CD4-positive, alpha-beta memory T cell (primary cell): ENCODE results near the gene DMGDH. TPM values are rescaled to one million over a fixed set of nuclear protein-coding genes. Genes with fewer than 3 reads are reported as not detected.

Experiments
- CTCF ChIA-PET: fragments of 350-600 bp; sonication (Branson Sonifier 250); formaldehyde crosslinking; loops from one replicate; lab custom pipeline; 2021; ENCODE audit warnings: inconsistent platforms; ENCODE audit not compliant: partially characterized antibody; lab: Charles Lee
- POLR2A ChIA-PET: fragments of 350-600 bp; sonication (Branson Sonifier 250); formaldehyde crosslinking; loops from one replicate; lab custom pipeline; 2021; ENCODE audit not compliant: partially characterized antibody; lab: Charles Lee
- DNase-seq, 5 donors: peaks; one replicate each; pipeline versions ENCODE4 v3.0.0 to v3.0.0-alpha.2; 2020 to 2022; ENCODE audit warnings: mixed read lengths in 1 of 5
- H3K27ac ChIP-seq: one replicate; pipeline ENCODE4 v1.7.0; 2013; ENCODE audit warnings: low read depth, low read length
- H3K27me3 ChIP-seq: 2 replicates; pipeline ENCODE4 v1.7.0; 2013; ENCODE audit warnings: mild to moderate bottlenecking, low read length, moderate library complexity; ENCODE audit not compliant: insufficient read depth
- H3K36me3 ChIP-seq: 2 replicates; pipeline ENCODE4 v1.7.0; 2013; ENCODE audit warnings: mild to moderate bottlenecking, low read length, moderate library complexity; ENCODE audit not compliant: insufficient read depth
- H3K4me1 ChIP-seq: 2 replicates; pipeline ENCODE4 v1.7.0; 2013; ENCODE audit warnings: mild to moderate bottlenecking, low read length, moderate library complexity; ENCODE audit not compliant: insufficient read depth
- H3K4me3 ChIP-seq, 2 donors: one replicate each; pipeline ENCODE4 v1.7.0; 2013; ENCODE audit warnings: low read length in 2 of 2, mild to moderate bottlenecking in 1 of 2
- H3K9me3 ChIP-seq, 2 donors: one replicate each; pipeline ENCODE4 v1.7.0; 2013; ENCODE audit warnings: low read length in 2 of 2, control low read depth in 1 of 2; ENCODE audit not compliant: control insufficient read depth in 1 of 2
- H3K27ac Mint-ChIP-seq, 7 donors: one replicate each; pipeline ENCODE4 v1.8.0; 2020 to 2021; ENCODE audit warnings: mixed read lengths in 7 of 7, mild to moderate bottlenecking in 6 of 7, inconsistent platforms in 3 of 7, moderate library complexity in 3 of 7
- H3K27me3 Mint-ChIP-seq, 2 donors: one replicate each; pipeline ENCODE4 v1.8.0; 2020 to 2021; ENCODE audit warnings: mixed read lengths in 2 of 2
- H3K36me3 Mint-ChIP-seq, 2 donors: one replicate each; pipeline ENCODE4 v1.8.0; 2020 to 2021; ENCODE audit warnings: mixed read lengths in 2 of 2, inconsistent platforms in 1 of 2, mild to moderate bottlenecking in 1 of 2
- H3K4me1 Mint-ChIP-seq, 4 donors: one replicate each; pipeline ENCODE4 v1.8.0; 2020 to 2021; ENCODE audit warnings: mixed read lengths in 4 of 4, mild to moderate bottlenecking in 1 of 4
- H3K4me3 Mint-ChIP-seq, 8 donors: one replicate each; pipeline ENCODE4 v1.8.0; 2020 to 2021; ENCODE audit warnings: mixed read lengths in 8 of 8, mild to moderate bottlenecking in 7 of 8, moderate library complexity in 6 of 8, inconsistent platforms in 3 of 8
- H3K9me3 Mint-ChIP-seq, 8 donors: one replicate each; pipeline ENCODE4 v1.8.0; 2020 to 2021; ENCODE audit warnings: mixed read lengths in 8 of 8, mild to moderate bottlenecking in 5 of 8, inconsistent platforms in 3 of 8, moderate library complexity in 1 of 8
- intact Hi-C: fragments of 100-400 bp; cut with micrococcal nuclease; formaldehyde crosslinking; loops from one replicate; pipeline ENCODE4 v1.15.1; 2023
- polyA plus RNA-seq, 2 donors: library from polyadenylated mRNA; unstranded; fragments of 300-500 nt; fragmentation: Illumina TruSeq; gene quantifications; one replicate each; pipeline ENCODE4 v1.2.3, GENCODE V29; 2021
- total RNA-seq, 2 experiments: library from RNA; stranded (reverse); gene quantifications; one replicate each; pipeline ENCODE4 v1.2.3, GENCODE V29; 2021

The DMGDH gene
- total and polyA plus RNA-seq, 4 experiments from 2014 or later: 0.10 to 0.49 TPM; not detected in 2

DNA sequence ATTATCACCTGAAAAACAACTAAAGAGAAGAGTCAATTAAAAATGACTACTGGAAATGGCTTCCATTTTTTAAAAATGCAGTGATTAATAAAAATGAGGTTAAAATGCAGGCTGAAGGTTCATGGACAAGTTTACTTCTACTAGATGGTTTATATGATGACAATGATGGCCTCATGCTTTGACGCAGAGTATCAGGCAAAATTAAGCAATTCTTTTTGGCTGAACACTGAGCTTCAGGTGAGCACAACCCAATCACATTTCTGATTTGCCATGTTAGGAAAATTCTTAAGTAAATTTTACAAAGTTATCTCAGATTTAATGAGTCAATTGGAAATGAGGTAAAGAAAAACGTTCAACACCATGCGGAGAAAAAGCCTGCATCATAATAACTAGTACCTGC lies 22.3 kb downstream of the DMGDH start:
- CTCF ChIA-PET: interaction anchor here (1.5 to 3.0 kb wide), 2 partner anchors 22 to 25 kb away, joined by 7 to 12 read pairs; no protein-coding TSS in a partner anchor
- no peaks in the 10 kb centered on the region for H3K9me3 ChIP-seq
- H3K36me3 Mint-ChIP-seq: no peaks in the 10 kb centered on the region

DNA sequence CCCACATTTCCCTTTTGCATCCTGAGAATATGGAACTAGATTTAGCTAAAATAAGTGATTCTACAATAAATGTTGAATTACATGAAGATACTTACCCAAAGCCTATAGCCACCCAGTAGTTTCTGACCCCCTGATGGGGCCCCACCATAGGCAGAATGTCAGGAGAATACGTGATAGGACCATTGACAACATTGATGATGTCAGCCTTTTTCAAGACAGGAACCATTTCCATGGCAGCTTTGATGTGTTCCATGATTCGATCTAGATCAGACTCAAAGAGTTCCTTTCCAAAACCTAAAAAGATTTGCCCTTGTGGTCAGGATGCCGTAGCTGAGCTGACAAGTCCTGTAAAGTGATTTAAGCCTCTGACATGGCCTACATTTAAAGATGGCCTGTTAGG lies 27.3 kb downstream of the DMGDH start:
- CTCF ChIA-PET: interaction anchor here (1.2 to 2.2 kb wide), 2 partner anchors 18 to 90 kb away, joined by 3 to 9 read pairs; no protein-coding TSS in a partner anchor
- H3K36me3 Mint-ChIP-seq: no peaks in the 10 kb centered on the region
- H3K9me3 Mint-ChIP-seq: peaks cover 0 to 2% (median 0%) of the 10 kb centered on the region in 8 donors
- POLR2A ChIA-PET: no interaction called here
- H3K27me3 Mint-ChIP-seq: peaks cover 0 to 5% of the 10 kb centered on the region in 2 donors
- no peak overlapping the region for H3K27ac Mint-ChIP-seq
- Histone ChIP-seq H3K27ac (no peak overlapping the region), H3K27me3 (no peaks in the 10 kb centered on the region), H3K4me1 (no peaks in the 10 kb centered on the region), H3K36me3 (no peaks in the 10 kb centered on the region), H3K4me3 (no peak overlapping the region), H3K9me3 (no peaks in the 10 kb centered on the region)
- no peak for DNase-seq
- intact Hi-C loops: no loop called here
- no peaks in the 10 kb centered on the region for H3K4me1 Mint-ChIP-seq
- H3K4me3 Mint-ChIP-seq: no peak overlapping the region

More for the DNA sequence above, 22.3 kb downstream of the DMGDH start:
- POLR2A ChIA-PET: no interaction called here
- Histone ChIP-seq H3K4me1 (no peaks in the 10 kb centered on the region), H3K27ac (no peak overlapping the region), H3K27me3 (no peaks in the 10 kb centered on the region), H3K4me3 (no peak overlapping the region), H3K36me3 (no peaks in the 10 kb centered on the region)
- intact Hi-C loops: no loop called here
- DNase-seq: no peak
- peaks cover 0 to 5% (median under 1%) of the 10 kb centered on the region in 8 donors for H3K9me3 Mint-ChIP-seq
- H3K4me1 Mint-ChIP-seq: no peaks in the 10 kb centered on the region
- H3K4me3 Mint-ChIP-seq: no peak overlapping the region
- H3K27ac Mint-ChIP-seq: no peak overlapping the region
- H3K27me3 Mint-ChIP-seq: peaks cover 5 to 10% of the 10 kb centered on the region in 2 donors

DNA sequence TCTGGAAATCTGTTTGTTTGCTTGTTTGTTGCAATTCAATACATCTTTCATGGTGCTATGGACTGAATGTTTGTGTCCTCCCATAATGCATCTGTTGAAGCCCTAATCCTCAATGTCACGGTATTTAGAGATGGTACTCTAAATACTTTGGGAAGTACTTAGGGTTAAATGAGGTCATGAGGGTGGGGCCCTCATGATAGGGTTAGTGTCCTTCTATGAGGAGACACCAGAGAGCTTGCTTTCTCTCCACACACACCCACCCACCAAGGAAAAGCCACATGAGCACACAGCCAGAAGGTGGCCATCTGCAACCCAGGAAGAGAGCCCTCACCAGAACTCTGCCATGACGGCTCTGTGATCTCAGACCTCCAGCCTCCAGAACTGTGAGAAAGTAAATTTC lies 32.7 kb downstream of the DMGDH start:
- no peak overlapping the region for H3K4me3 ChIP-seq
- ChIA-PET CTCF (interaction anchor here (2.1 kb wide), 1 partner anchor 12 kb away, joined by 11 read pairs; no protein-coding TSS in a partner anchor), POLR2A (no interaction called here)
- H3K27ac Mint-ChIP-seq: no peak overlapping the region
- peaks cover 0 to 4% (median 1%) of the 10 kb centered on the region in 8 donors for H3K9me3 Mint-ChIP-seq
- H3K27ac ChIP-seq: no peak overlapping the region
- no peaks in the 10 kb centered on the region for H3K4me1 ChIP-seq
- intact Hi-C loops: no loop called here
- no peaks in the 10 kb centered on the region for H3K9me3 ChIP-seq
- no peak for DNase-seq
- H3K4me1 Mint-ChIP-seq: no peaks in the 10 kb centered on the region
- H3K4me3 Mint-ChIP-seq: no peak overlapping the region
- H3K27me3 Mint-ChIP-seq: no peaks in the 10 kb centered on the region
- H3K27me3 ChIP-seq: no peaks in the 10 kb centered on the region
- no peaks in the 10 kb centered on the region for H3K36me3 Mint-ChIP-seq
- no peaks in the 10 kb centered on the region for H3K36me3 ChIP-seq

DNA sequence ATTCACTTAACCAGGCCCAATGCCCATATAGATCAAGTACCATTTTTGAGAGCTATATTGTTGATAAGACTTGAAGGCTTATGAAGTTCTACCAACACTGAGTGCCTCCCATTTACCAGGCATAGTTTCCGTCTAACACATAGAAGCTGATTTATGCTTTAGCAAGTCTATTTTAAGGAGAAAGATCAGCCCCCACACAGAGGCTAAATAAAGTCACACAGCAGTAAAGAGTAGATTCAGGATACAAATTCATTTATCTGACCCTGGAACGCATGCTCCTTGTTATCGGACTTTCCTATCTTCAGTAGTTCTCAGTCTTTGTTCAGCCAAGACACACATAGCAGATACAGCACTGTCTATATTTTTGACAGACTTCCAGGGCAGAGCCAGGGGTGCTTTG lies 34.2 kb downstream of the DMGDH start:
- Mint-ChIP-seq H3K36me3 (no peaks in the 10 kb centered on the region), H3K4me1 (no peaks in the 10 kb centered on the region), H3K4me3 (no peak overlapping the region), H3K27me3 (no peaks in the 10 kb centered on the region), H3K27ac (no peak overlapping the region), H3K9me3 (peaks cover 0 to 4% (median 1%) of the 10 kb centered on the region in 8 donors)
- intact Hi-C loops: no loop called here
- no peaks in the 10 kb centered on the region for H3K9me3 ChIP-seq
- no peak overlapping the region for H3K4me3 ChIP-seq
- no peak for DNase-seq
- no peaks in the 10 kb centered on the region for H3K36me3 ChIP-seq
- no peak overlapping the region for H3K27ac ChIP-seq
- ChIA-PET CTCF (interaction anchor here (1.5 to 2.1 kb wide), 2 partner anchors 10 to 14 kb away, joined by 3 to 11 read pairs; no protein-coding TSS in a partner anchor), POLR2A (no interaction called here)
- H3K27me3 ChIP-seq: no peaks in the 10 kb centered on the region
- no peaks in the 10 kb centered on the region for H3K4me1 ChIP-seq

DNA sequence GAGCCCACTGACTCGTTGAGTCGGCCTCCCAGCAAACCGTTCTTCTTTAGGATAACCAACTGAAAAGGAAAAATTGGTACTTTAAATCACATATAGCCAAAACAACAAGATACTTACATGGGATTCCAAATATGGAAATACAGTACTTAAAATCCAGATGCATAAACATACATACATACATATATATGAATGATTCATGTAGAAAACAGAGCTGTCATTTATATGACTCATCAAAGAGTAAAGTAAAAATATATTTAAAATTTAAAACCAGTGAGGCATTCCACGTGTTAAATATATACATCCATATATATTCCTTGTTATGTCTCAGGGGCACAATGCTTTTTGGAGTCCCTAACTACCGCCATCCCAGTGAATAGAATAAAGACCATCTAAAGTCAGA lies 36.7 kb downstream of the DMGDH start:
- POLR2A ChIA-PET: no interaction called here
- Histone ChIP-seq H3K4me1 (no peaks in the 10 kb centered on the region), H3K27ac (no peak overlapping the region), H3K27me3 (no peaks in the 10 kb centered on the region), H3K9me3 (no peaks in the 10 kb centered on the region), H3K36me3 (no peaks in the 10 kb centered on the region), H3K4me3 (no peak overlapping the region)
- no peak for DNase-seq
- CTCF ChIA-PET: interaction anchor here (0.8 to 2.0 kb wide), 3 partner anchors 8 to 12 kb away, joined by 3 to 11 read pairs (median 6); no protein-coding TSS in a partner anchor
- Mint-ChIP-seq H3K36me3 (no peaks in the 10 kb centered on the region), H3K27me3 (peaks cover 0 to 1% of the 10 kb centered on the region in 2 donors), H3K4me3 (no peak overlapping the region), H3K9me3 (peaks cover 0 to 4% (median 0%) of the 10 kb centered on the region in 8 donors), H3K4me1 (no peaks in the 10 kb centered on the region), H3K27ac (no peak overlapping the region)
- intact Hi-C loops: no loop called here

DNA sequence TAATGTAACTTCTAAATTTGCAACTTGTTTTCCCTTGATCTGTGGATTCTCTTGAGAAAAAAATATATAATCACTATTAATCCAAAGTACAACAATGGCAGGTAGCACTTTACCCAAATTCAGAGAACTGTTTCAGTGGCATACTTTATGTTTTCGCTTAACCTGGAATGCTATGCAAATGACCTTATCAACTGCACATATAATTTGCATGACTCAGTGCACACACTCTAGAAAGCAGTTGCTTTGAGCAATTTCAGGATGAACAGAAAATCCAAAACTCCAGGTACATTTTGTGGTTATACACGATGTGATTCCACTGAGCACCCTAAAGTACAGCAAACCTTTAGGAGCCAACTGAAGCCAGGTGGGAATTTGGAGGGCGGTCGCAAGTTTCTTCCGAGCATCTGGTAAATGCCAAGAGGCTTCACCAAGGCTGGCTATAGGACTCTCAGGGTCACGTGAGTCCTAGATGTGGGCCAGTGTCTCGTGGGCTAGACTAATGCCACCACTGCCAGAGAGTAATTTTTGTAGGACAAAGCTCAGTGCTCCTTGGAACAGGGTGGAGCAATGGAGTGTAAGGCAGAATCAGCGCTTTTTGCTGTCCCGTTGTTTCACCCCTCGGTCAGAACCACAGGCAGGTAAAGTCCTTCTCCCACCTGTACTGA lies 37.3 kb downstream of the DMGDH start:
- Mint-ChIP-seq H3K36me3 (no peaks in the 10 kb centered on the region), H3K27ac (no peak overlapping the region), H3K27me3 (peaks cover 0 to 1% of the 10 kb centered on the region in 2 donors), H3K9me3 (peaks cover 0 to 4% (median 0%) of the 10 kb centered on the region in 8 donors), H3K4me3 (no peak overlapping the region), H3K4me1 (no peaks in the 10 kb centered on the region)
- no peak overlapping the region for H3K27ac ChIP-seq
- intact Hi-C loops: no loop called here
- ChIA-PET POLR2A (no interaction called here), CTCF (interaction anchor here (2.0 kb wide), 1 partner anchor 11 kb away, joined by 6 read pairs; no protein-coding TSS in a partner anchor)
- no peaks in the 10 kb centered on the region for H3K36me3 ChIP-seq
- H3K27me3 ChIP-seq: no peaks in the 10 kb centered on the region
- no peaks in the 10 kb centered on the region for H3K4me1 ChIP-seq
- no peaks in the 10 kb centered on the region for H3K9me3 ChIP-seq
- DNase-seq: no peak
- no peak overlapping the region for H3K4me3 ChIP-seq

DNA sequence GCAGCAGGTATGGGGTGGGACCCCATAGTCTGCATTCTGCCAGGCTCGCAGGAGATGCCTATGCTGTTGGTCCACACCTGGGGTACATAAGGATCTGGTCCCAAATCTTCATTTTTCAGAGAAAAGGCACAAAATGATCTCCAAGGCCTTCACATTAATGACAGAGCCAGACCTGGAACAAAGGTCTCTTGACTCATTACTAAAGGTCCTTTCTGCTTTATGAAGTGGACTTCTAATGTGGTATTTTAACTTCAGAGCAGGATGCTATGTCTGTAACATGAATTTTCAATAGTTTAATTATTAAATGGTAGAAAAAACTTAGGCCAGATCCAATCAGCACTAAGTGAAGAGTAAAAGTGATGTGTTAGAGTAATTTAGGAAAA lies 38.0 kb downstream of the DMGDH start:
- no peaks in the 10 kb centered on the region for H3K4me1 ChIP-seq
- no peaks in the 10 kb centered on the region for H3K9me3 Mint-ChIP-seq
- H3K36me3 Mint-ChIP-seq: no peaks in the 10 kb centered on the region
- no peak overlapping the region for H3K4me3 ChIP-seq
- H3K9me3 ChIP-seq: no peaks in the 10 kb centered on the region
- H3K27me3 ChIP-seq: no peaks in the 10 kb centered on the region
- peaks cover 1 to 3% of the 10 kb centered on the region in 2 donors for H3K27me3 Mint-ChIP-seq
- H3K27ac ChIP-seq: no peak overlapping the region
- H3K36me3 ChIP-seq: no peaks in the 10 kb centered on the region
- DNase-seq: no peak
- H3K4me3 Mint-ChIP-seq: no peak overlapping the region
- ChIA-PET CTCF (no interaction called here), POLR2A (no interaction called here)
- H3K4me1 Mint-ChIP-seq: no peaks in the 10 kb centered on the region
- H3K27ac Mint-ChIP-seq: no peak overlapping the region
- intact Hi-C loops: no loop called here
